Activated CD4-positive, CD25-positive, alpha-beta regulatory T cell (primary cell): ENCODE data around the gene ASPSCR1.
A peak's percentile ranks its signal among the peaks of the same experiment; 100 is the strongest.

ENCODE experiments used
- DNase-seq, 4 experiments: peaks; one replicate each; lab custom pipeline; 2025; lab: John Stamatoyannopoulos, UW

The ASPSCR1 gene

DNA sequence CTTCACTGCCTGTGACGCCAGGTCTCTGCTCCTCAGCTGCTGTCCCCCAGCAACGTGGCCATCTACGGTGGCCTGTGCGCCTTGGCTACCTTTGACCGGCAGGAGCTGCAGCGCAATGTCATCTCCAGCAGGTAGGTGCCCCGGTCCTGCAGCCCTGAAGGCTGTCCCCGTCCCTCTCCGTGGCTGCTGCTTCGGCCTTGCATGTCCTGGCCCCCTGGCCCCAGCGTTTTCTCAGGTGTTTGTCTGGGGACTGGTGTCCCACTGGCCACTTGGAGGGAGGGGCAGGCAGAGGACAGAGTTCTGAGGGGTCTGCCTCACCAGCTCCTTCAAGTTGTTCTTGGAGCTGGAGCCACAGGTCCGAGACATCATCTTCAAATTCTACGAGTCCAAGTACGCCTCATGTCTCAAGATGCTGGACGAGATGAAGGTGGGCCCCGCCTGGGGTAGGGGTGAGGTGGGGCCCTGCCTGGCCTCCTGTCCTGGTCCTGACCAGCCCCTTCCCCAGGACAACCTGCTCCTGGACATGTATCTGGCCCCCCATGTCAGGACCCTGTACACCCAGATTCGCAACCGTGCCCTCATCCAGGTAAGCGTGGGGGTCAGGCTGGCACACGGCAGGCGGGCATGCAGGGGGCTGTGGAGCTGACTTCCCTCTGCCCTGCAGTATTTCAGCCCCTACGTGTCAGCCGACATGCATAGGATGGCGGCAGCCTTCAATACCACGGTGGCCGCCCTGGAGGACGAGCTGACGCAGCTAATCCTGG is 78.7 kb downstream of the ASPSCR1 start:
- no peak for DNase-seq

DNA sequence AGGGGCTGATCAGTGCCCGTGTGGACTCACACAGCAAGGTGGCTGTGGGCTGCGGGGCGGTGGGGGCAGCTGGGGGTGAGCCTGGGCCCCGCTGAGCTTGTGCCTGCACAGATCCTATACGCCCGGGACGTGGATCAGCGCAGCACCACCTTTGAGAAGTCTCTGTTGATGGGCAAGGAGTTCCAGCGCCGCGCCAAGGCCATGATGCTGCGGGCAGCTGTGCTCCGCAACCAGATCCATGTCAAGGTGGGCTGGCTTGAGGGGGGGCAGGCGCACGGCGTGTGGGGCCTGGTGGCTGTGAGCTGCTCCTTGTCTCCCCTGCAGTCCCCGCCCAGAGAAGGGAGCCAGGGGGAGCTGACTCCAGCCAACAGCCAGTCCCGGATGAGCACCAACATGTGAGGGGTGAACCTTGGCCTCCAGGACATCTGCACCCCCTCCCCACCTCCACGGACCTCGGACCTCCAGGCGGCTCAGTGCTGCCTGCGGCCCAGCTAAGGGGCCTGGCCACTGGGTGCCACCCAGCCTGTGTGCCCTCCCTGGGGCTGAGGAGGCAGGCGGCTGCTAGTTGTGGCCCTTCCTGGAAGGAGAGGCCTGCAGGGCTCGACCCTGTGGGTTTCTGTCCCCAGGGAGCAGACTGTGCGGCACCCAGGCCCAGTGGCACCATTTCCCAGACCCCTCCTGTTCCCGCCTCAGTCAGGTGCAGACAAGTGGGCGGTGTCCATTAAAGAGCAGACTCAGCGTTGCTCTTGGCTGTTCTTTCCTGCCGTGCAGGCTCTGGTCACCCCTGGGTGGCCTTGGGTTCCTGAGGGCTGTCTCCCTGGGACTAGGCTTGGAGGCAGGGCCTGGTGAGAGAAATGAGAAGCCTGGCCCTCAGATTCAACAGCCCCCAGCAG is 79.5 kb downstream of the ASPSCR1 start:
- no peak for DNase-seq

- DNase-seq: no peak
Observed at GRCh38 chr17:82058230-82058854, 80.9 kb downstream of the ASPSCR1 start.

GRCh38 chr17:82058855-82059249 is 81.4 kb downstream of the ASPSCR1 start:
- DNase-seq: no peak

GRCh38 chr17:82059272-82060000 is 82.0 kb downstream of the ASPSCR1 start:
- DNase-seq: no peak

- no peak for DNase-seq
Observed at GRCh38 chr17:82060001-82060380, 82.6 kb downstream of the ASPSCR1 start.

DNA sequence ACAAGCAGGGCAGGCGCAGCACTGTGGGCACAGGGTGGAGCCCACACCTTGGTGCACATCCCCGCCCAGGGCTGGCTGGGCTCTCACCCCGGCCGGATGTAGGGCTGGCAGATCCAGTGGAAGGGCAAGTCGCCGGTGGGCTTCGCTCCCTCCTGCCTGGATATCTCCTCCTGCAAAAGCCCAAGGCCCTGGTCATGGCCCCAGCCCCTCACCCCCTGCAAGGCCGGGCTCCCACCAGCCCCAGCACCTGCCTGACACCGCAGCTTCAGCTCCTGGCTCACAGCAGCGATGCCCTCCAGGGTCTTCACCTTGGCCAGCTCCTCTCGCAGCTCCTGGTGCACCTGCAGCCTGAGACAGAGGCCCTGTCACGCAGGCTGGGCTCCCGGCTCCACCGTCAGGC is 83.2 kb downstream of the ASPSCR1 start:
- DNase-seq: no peak

- no peak for DNase-seq
Observed at GRCh38 chr17:82061047-82061925, 83.9 kb downstream of the ASPSCR1 start.

DNA sequence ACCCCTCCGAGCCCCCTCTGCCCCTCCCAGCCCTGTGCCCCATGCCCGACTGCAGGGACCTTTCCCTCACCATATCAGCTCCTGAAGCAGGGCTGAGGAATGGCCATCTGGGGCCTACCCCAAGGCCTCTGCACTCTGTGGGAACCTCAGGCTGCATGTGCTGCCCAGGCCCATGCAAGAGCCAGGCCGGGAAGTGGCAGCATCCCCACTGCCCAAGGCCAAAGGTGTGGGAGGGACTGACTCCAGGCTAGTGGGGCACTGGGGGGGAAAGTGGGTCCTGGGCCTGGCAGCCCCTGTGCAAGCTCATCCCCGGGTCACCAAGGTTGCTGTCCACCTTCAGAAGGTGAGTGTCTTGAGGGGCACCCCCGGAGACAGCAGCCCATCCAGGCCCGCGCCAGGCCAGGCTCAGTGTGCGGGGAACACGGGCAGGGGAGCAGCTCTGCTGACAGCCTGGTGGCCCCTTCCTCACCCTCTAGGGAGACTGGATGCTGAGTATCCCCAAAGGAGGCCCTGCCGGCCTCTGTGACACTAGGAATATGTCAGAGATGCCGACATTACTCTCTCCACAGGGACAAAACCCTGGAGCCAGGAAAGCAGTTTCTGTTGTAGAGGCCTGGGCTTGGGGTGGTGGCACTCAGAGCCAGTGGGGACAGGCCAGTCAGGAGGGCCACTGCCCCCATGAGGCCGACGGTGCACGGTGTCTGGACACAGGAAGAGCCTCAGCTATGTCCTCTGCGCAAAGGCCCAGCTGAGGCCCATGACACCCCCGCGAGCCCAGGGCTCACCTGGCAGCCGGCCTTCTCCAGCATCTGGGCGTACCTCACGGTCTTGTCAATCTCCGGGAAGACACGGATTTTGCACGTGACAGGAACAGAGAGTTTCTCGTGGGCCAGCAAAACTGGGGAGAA is 84.9 kb downstream of the ASPSCR1 start:
- no peak for DNase-seq

DNA sequence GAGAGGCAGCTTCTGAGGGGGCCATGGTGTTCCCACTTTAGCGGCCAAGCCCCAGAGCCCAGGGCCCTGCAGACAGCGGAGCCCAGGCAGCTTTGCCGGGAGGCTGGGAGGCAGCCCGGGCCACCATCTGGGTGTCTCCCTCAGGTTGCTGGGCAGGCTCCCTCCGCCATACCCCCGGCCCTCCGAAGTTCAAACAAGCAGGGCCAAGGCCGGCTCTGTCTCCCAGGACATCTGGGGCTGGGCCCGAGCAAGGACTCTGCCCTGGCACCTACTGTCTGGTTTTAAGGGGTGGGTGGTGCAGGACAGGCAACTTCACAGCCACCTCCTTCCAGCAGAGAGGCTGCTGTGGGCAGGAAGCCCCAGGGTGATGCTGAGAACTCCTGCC is 85.5 kb downstream of the ASPSCR1 start:
- DNase-seq: no peak

DNA sequence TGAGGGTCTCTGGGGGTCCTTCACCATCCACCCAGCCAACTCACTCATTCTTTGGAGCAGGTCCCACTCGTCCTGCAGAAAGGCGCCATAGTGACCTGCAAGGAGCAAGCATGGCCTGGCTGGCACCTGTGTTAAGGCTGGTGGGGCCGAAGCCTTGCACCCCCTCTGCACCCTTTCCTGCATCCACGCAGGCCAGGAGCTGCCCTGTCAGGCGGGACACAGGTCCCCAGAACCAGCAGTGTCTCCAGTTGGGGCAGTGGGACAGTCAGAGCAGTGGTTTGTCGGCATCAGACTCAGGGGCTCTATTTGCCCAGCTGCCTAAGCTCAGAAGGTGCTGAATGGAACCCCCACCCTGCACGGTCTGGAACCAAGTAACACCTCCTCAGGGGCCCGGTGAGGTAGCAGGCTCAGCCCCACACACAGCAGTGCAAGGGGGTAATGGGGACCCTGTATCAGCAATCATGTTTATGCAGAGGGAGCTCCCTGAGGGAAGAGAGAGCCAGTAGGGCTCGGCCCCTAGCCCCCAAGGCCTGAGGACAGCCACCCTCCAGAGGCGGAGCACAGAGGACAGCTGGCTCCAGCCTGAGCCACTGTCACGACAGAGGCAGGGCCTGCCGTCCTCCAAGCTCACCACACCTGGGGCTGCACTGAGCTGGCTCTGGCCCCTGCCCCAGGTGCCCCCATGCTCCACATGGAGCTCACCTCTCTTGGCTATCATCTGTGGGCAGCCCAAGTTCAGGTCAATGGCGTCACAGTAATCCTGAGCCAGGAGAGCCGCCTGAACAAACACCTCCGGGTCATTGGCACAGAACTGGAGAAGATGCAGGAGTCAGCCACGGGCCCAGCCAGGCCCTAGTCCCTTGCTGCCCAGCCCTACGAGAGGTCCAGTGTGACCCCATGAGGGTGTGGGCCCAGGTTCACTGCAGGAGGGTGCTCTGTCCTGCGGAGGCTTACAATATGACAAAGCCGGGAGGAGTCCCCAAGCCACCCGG is 86.3 kb downstream of the ASPSCR1 start:
- no peak for DNase-seq

DNA sequence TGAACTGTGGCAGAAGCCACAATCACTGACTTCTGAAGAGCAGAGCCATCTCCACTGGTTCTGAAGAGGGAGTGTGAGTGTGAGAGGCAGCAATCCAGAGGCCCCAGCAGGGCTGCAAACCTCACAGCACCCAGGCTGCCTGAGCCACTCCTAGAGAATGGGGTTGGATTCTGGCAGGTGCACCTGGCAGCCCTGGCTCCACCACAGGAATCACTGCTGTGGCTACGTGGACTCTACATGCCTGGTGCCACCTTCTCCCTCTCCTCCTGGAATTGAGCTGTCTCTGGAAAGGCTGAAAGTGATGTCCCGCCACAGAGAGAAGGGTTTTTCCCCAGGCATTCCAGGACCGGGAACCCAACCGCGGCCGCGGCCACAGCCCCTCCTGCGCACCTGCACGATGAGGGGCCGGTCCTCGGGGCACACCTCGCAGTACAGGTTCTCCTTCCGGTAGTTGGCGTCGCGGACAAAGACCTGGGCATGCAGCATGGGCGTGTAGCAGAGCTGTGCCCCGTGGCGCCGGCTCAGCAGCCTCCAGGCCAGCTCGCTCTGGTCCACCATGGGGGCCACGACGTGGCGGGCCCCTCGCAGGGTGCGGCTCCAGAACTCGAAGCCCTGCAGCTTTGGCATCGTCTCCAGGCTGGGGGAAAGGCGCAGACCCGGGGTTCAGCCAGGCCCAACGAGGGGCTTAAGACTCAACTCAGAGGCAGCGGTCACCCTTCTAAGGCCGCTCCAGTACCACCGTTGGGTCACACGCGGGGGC is 87.2 kb downstream of the ASPSCR1 start:
- DNase-seq: no peak

- no peak for DNase-seq
Observed at GRCh38 chr17:82065193-82065637, 87.8 kb downstream of the ASPSCR1 start.

- DNase-seq: peak; percentile 42 to 62 (median 50)
Observed at GRCh38 chr17:82065638-82066303, 88.3 kb downstream of the ASPSCR1 start, which contains the start of gene DUS1L. TSS of gene DUS1L (minus strand) at chr17:82065804. CDS start at chr17:82065059, 745 bp downstream.
